ENCODE measurements around the gene DAAM1.

- no peak for TF ChIP-seq CTCF (IDR thresholded peaks at IDR 0.05)
- TF ChIP-seq POLR2A (IDR thresholded peaks at IDR 0.05), result no peak
These were observed 26.3 kb downstream of the DAAM1 start for GRCh38 chr14:59214702-59215302.
